HCT116 (cell line): ENCODE data around the gene CPLX4. TPM values are rescaled to one million over a fixed set of nuclear protein-coding genes. Genes with fewer than 3 reads are reported as not detected.

Experiments
- ATAC-seq: fragments of 200-7000 bp; cut with Tn5 transposase; 2 replicates; pipeline ENCODE4 v1.9.1; 2020; ENCODE audit warnings: mild to moderate bottlenecking, moderate library complexity
- BruUV-seq: library from RNA; stranded (reverse); fragments of 400-500 nt; replicated peaks from 2 replicates; lab custom pipeline; 2021; lab: Mats Ljungman, UMichigan
- CTCF ChIA-PET: fragments of 300-600 bp; sonication (Branson Sonifier 250); formaldehyde crosslinking; loops from one replicate; lab custom pipeline; 2021; ENCODE audit warnings: antibody characterized with exemption; lab: Charles Lee
- POLR2A ChIA-PET: fragments of 300-600, 350-600 bp; sonication (Branson Sonifier 250); formaldehyde crosslinking; loops from one replicate; lab custom pipeline; 2021; ENCODE audit warnings: antibody characterized with exemption; lab: Charles Lee
- RAD21 ChIA-PET, 2 experiments: fragments of 300-600 bp; sonication (Branson Sonifier 250); formaldehyde crosslinking; loops; one replicate each; lab custom pipeline; 2023; ENCODE audit warnings: low total read pairs in 2 of 2; ENCODE audit not compliant: uncharacterized antibody in 2 of 2, unreplicated experiment in 2 of 2, low non-redundant PET in 1 of 2; lab: Charles Lee
- DNase-seq: peaks from one replicate; pipeline ENCODE4 v3.0.0-alpha.2; 2010; ENCODE audit warnings: low read depth, low spot score
- H2AFZ ChIP-seq: fragments of 200-600 bp; shearing (Covaris generic), sonication (generic); 2 replicates; pipeline ENCODE4 v1.6.1; 2017; ENCODE audit warnings: low read depth, mixed run types, mixed read lengths, antibody characterized with exemption, low read length; ENCODE audit not compliant: poor library complexity, severe bottlenecking
- H3K27ac ChIP-seq: 2 replicates; pipeline ENCODE4 v1.5.1; 2012; ENCODE audit warnings: low read depth, low read length
- H3K27me3 ChIP-seq: fragments of 200-600 bp; sonication (generic); 2 replicates; pipeline ENCODE4 v1.6.1; 2016; ENCODE audit warnings: mixed run types, low read length, mixed read lengths; ENCODE audit not compliant: insufficient read depth
- H3K36me3 ChIP-seq, 2 experiments: fragments of 200-500 bp in 1 of 2; fragments of 200-600 bp in 1 of 2; sonication (Bioruptor generic) in 1 of 2; sonication (generic) in 1 of 2; 2 replicates each; pipeline versions ENCODE4 v1.5.1 to v1.6.1; 2014 to 2016; ENCODE audit warnings: low read length in 2 of 2, inconsistent platforms in 1 of 2, mixed read lengths in 1 of 2, mixed run types in 1 of 2; ENCODE audit not compliant: insufficient read depth in 2 of 2, control insufficient read depth in 1 of 2
- H3K4me1 ChIP-seq, 2 experiments: fragments of 200-600 bp in 1 of 2; sonication (generic) in 1 of 2; 2 replicates each; pipeline versions ENCODE4 v1.5.1 to v1.6.1; 2012 to 2017; ENCODE audit warnings: low read length in 2 of 2, inconsistent platforms in 1 of 2, mild to moderate bottlenecking in 1 of 2, mixed read lengths in 1 of 2, mixed run types in 1 of 2, moderate library complexity in 1 of 2; ENCODE audit not compliant: insufficient read depth in 2 of 2, control insufficient read depth in 1 of 2
- H3K4me2 ChIP-seq: fragments of 200-600 bp; sonication (generic); 2 replicates; pipeline ENCODE4 v1.6.1; 2017; ENCODE audit warnings: mixed run types, low read length, mixed read lengths
- H3K4me3 ChIP-seq, 2 experiments: fragments of 200-600 bp in 1 of 2; sonication (generic) in 1 of 2; replicated peaks in 1 of 2; 2 replicates each; pipeline ENCODE4 v1.5.1; 2011 to 2016; ENCODE audit warnings: low read length in 2 of 2, control low read depth in 1 of 2, low read depth in 1 of 2, mild to moderate bottlenecking in 1 of 2, mixed read lengths in 1 of 2, mixed run types in 1 of 2
- H3K79me2 ChIP-seq: fragments of 200-600 bp; sonication (generic); 2 replicates; pipeline ENCODE4 v1.6.1; 2017; ENCODE audit warnings: mild to moderate bottlenecking, mixed run types, low read length, moderate library complexity, mixed read lengths; ENCODE audit not compliant: insufficient read depth
- H3K9ac ChIP-seq: fragments of 200-600 bp; sonication (generic); 2 replicates; pipeline ENCODE4 v1.6.1; 2016; ENCODE audit warnings: low read length, mixed read lengths
- H3K9me2 ChIP-seq: fragments of 200-600 bp; sonication (generic), shearing (Covaris generic); 2 replicates; pipeline ENCODE4 v1.6.1; 2017; ENCODE audit warnings: mixed run types, mild to moderate bottlenecking, moderate library complexity; ENCODE audit not compliant: insufficient read depth
- H3K9me3 ChIP-seq, 2 experiments: fragments of 200-500 bp in 1 of 2; fragments of 200-600 bp in 1 of 2; sonication (Bioruptor generic) in 1 of 2; sonication (generic) in 1 of 2; 2 replicates each; pipeline ENCODE4 v1.6.1; 2014 to 2017; ENCODE audit warnings: low read length in 2 of 2, mixed read lengths in 2 of 2, inconsistent platforms in 1 of 2, low read depth in 1 of 2, mild to moderate bottlenecking in 1 of 2, mixed run types in 1 of 2, moderate library complexity in 1 of 2; ENCODE audit not compliant: control insufficient read depth in 1 of 2, insufficient read depth in 1 of 2
- H4K20me1 ChIP-seq: fragments of 200-600 bp; sonication (generic), shearing (Covaris generic); 2 replicates; pipeline ENCODE4 v1.6.1; 2017; ENCODE audit warnings: mixed run types, mild to moderate bottlenecking, moderate library complexity; ENCODE audit not compliant: insufficient read depth
- ATF3 ChIP-seq: IDR thresholded peaks from 2 replicates; pipeline ENCODE4 v1.6.1; 2012
- CBX3 ChIP-seq: IDR thresholded peaks from 2 replicates; pipeline ENCODE4 v1.6.1; 2012; ENCODE audit warnings: low read depth
- CEBPB ChIP-seq: IDR thresholded peaks from 2 replicates; pipeline ENCODE4 v1.6.1; 2012; ENCODE audit warnings: low read depth
- EGR1 ChIP-seq: IDR thresholded peaks from 2 replicates; pipeline ENCODE4 v1.6.1; 2012; ENCODE audit warnings: low read depth
- ELF1 ChIP-seq: IDR thresholded peaks from 2 replicates; pipeline ENCODE4 v1.6.1; 2012; ENCODE audit warnings: low read depth, borderline replicate concordance
- EZH2 ChIP-seq: fragments of 200-600 bp; sonication (generic); IDR thresholded peaks from 2 replicates; pipeline ENCODE4 v1.6.1; 2017; ENCODE audit warnings: antibody characterized with exemption, mixed run types
- EZH2phosphoT487 ChIP-seq: fragments of 200-600 bp; IDR thresholded peaks from 2 replicates; pipeline ENCODE4 v1.6.1; 2018; ENCODE audit warnings: antibody characterized with exemption, borderline replicate concordance
- FOSL1 ChIP-seq: IDR thresholded peaks from 2 replicates; pipeline ENCODE4 v1.6.1; 2012; ENCODE audit warnings: low read depth
- MAX ChIP-seq: IDR thresholded peaks from 2 replicates; pipeline ENCODE4 v1.6.1; 2012
- POLR2A ChIP-seq: IDR thresholded peaks from 2 replicates; pipeline ENCODE4 v1.7.0; 2011; ENCODE audit warnings: borderline replicate concordance; ENCODE audit not compliant: insufficient read depth, insufficient read length; ENCODE audit errors: extremely low read depth
- POLR2AphosphoS5 ChIP-seq: IDR thresholded peaks from 2 replicates; pipeline ENCODE4 v1.6.1; 2011; ENCODE audit warnings: mild to moderate bottlenecking, low read depth, low read length, moderate library complexity
- REST ChIP-seq: IDR thresholded peaks from 2 replicates; pipeline ENCODE4 v1.6.1; 2012; ENCODE audit warnings: low read depth
- SIN3A ChIP-seq: IDR thresholded peaks from 2 replicates; pipeline ENCODE4 v1.6.1; 2012; ENCODE audit warnings: low read depth
- SP1 ChIP-seq: IDR thresholded peaks from 2 replicates; pipeline ENCODE4 v1.6.1; 2012; ENCODE audit warnings: low read depth
- SRF ChIP-seq: IDR thresholded peaks from 2 replicates; pipeline ENCODE4 v1.6.1; 2012; ENCODE audit warnings: low read depth
- TCF7L2 ChIP-seq: IDR thresholded peaks from 2 replicates; pipeline ENCODE4 v1.7.0; 2011; ENCODE audit warnings: borderline replicate concordance, inconsistent platforms; ENCODE audit not compliant: insufficient read depth, insufficient read length; ENCODE audit errors: extremely low read depth
- ZBTB33 ChIP-seq: IDR thresholded peaks from 2 replicates; pipeline ENCODE4 v1.6.1; 2011; ENCODE audit warnings: mild to moderate bottlenecking, low read length, moderate library complexity; ENCODE audit not compliant: insufficient replicate concordance; ENCODE audit errors: extremely low read depth
- ZFX ChIP-seq: fragments of 450-650 bp; IDR thresholded peaks from 2 replicates; pipeline ENCODE4 v1.6.1; 2017
- ZNF274 ChIP-seq: fragments of 200-500 bp; sonication (Bioruptor generic); IDR thresholded peaks from 2 replicates; pipeline ENCODE4 v1.6.1; 2014; ENCODE audit warnings: mild to moderate bottlenecking, low read depth, low read length, inconsistent platforms
- intact Hi-C: fragments of 100-400 bp; cut with micrococcal nuclease; formaldehyde crosslinking; loops from 2 replicates; pipeline ENCODE4 v1.10.0; 2022
- total RNA-seq: library from RNA; stranded (reverse); gene quantifications from one replicate; pipeline ENCODE4 v1.2.1, GENCODE V29; 2021; ENCODE audit not compliant: unreplicated experiment

CPLX4 gene
- total RNA-seq, 1 experiment from 2014 or later: not detected

GRCh38 chr18:59272221-59272888 is 46.1 kb downstream of the CPLX4 start (continued):
- no peak for TF ChIP-seq TCF7L2
- no peak for TF ChIP-seq ELF1
- no peak for TF ChIP-seq SP1
- no peak for TF ChIP-seq CBX3
- no peak for TF ChIP-seq SRF

GRCh38 chr18:59271606-59272220 is 46.7 kb downstream of the CPLX4 start:
- TF ChIP-seq REST: no peak
- no peak for TF ChIP-seq EZH2
- no peak for TF ChIP-seq ZNF274
- no peak for TF ChIP-seq FOSL1
- no peak for TF ChIP-seq SRF
- TF ChIP-seq MAX: no peak
- TF ChIP-seq TCF7L2: no peak
- no peak for TF ChIP-seq SIN3A
- no peak for TF ChIP-seq POLR2AphosphoS5
- no peak for TF ChIP-seq CEBPB
- TF ChIP-seq CBX3: no peak
- no peak for TF ChIP-seq POLR2A
- no peak for TF ChIP-seq ZFX
- no peak for TF ChIP-seq ELF1
- TF ChIP-seq ZBTB33: no peak
- no peak for TF ChIP-seq EGR1
- TF ChIP-seq EZH2phosphoT487: no peak
- no peak for TF ChIP-seq ATF3
- DNase-seq (no peak), ATAC-seq (no peak)
- H3K9me2 ChIP-seq: no peaks in the 10 kb centered on the region
- peaks cover 0 to 7% of the 10 kb centered on the region in 2 experiments; a peak in 2 of 4 replicates for H3K4me1 ChIP-seq
- H3K27me3 ChIP-seq: peaks cover 12% of the 10 kb centered on the region; the same call in 1 of the 2 replicates
- ChIA-PET CTCF (interaction anchor here (0.6 kb wide), 1 partner anchor 131 kb away, joined by 3 read pairs; no protein-coding TSS in a partner anchor), RAD21 (no interaction called here), POLR2A (no interaction called here)
- no TSS peak for BruUV-seq
- no peaks in the 10 kb centered on the region for H3K9me3 ChIP-seq
- no peak overlapping the region for H3K4me2 ChIP-seq
- H3K4me3 ChIP-seq: no peak overlapping the region
- H3K79me2 ChIP-seq: no peaks in the 10 kb centered on the region
- intact Hi-C loops: no loop called here
- no peaks in the 10 kb centered on the region for H4K20me1 ChIP-seq
- H2AFZ ChIP-seq: no peak overlapping the region
- H3K36me3 ChIP-seq: no peaks in the 10 kb centered on the region
- H3K27ac ChIP-seq: no peak overlapping the region
- no peak overlapping the region for H3K9ac ChIP-seq
